HuH-7.5 (cell line): ENCODE data around the gene BAG5.

ENCODE experiments used
- DNase-seq: peaks from one replicate; pipeline ENCODE4 v3.0.0; 2011; ENCODE audit warnings: low spot score

BAG5 gene

GRCh38 chr14:103508521-103509329 lies 53.7 kb downstream of the BAG5 start:
- DNase-seq: no peak

GRCh38 chr14:103507751-103508150 lies 54.7 kb downstream of the BAG5 start:
- no peak for DNase-seq
